GM12865 (cell line): Measurements from ENCODE around the gene NOL12.
"Not testable (repeated sequence)": the region's sequence is repeated elsewhere in the genome, so short reads cannot be mapped to it uniquely, and the experiment has no call there.

Experiments used
- DNase-seq: peaks from one replicate; pipeline ENCODE4 v3.0.0; 2010; ENCODE audit warnings: low read depth
- H3K4me3 ChIP-seq: 2 replicates; pipeline ENCODE4 v1.5.1; 2011; ENCODE audit warnings: mild to moderate bottlenecking, low read depth, low read length, control low read depth
- TF ChIP-seq, protein P1 (sequence below): IDR thresholded peaks from 2 replicates; pipeline ENCODE4 v1.5.1; 2011; ENCODE audit warnings: low read length, control low read depth, low read depth, inconsistent platforms; ENCODE audit not compliant: insufficient read depth; ENCODE audit errors: missing control alignments

NOL12 gene

DNA sequence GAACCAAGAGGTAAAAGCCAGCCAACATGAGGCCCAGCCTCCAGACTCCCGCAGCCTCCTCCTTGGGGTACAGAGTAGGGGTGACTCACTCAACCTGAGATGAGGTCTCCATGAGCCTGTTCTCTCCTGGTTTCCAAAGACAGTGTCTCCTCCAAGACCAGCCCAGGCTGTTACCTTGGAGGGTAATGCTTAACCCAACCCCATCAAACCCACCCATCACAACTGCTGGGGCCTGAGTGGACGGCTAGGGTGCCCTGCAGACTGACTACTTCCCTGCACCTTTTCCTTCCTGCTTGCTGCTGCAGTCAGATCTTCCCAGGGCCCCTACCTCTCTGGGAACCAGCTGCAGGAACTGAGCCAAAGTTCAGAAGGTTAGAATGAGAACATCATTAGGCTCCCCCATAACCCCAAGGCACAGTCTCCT lies 5.1 kb upstream of the NOL12 start:
- no peak for DNase-seq
- H3K4me3 ChIP-seq: no peak overlapping the region
- TF ChIP-seq, protein P1, sequence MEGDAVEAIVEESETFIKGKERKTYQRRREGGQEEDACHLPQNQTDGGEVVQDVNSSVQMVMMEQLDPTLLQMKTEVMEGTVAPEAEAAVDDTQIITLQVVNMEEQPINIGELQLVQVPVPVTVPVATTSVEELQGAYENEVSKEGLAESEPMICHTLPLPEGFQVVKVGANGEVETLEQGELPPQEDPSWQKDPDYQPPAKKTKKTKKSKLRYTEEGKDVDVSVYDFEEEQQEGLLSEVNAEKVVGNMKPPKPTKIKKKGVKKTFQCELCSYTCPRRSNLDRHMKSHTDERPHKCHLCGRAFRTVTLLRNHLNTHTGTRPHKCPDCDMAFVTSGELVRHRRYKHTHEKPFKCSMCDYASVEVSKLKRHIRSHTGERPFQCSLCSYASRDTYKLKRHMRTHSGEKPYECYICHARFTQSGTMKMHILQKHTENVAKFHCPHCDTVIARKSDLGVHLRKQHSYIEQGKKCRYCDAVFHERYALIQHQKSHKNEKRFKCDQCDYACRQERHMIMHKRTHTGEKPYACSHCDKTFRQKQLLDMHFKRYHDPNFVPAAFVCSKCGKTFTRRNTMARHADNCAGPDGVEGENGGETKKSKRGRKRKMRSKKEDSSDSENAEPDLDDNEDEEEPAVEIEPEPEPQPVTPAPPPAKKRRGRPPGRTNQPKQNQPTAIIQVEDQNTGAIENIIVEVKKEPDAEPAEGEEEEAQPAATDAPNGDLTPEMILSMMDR: no peak

DNA sequence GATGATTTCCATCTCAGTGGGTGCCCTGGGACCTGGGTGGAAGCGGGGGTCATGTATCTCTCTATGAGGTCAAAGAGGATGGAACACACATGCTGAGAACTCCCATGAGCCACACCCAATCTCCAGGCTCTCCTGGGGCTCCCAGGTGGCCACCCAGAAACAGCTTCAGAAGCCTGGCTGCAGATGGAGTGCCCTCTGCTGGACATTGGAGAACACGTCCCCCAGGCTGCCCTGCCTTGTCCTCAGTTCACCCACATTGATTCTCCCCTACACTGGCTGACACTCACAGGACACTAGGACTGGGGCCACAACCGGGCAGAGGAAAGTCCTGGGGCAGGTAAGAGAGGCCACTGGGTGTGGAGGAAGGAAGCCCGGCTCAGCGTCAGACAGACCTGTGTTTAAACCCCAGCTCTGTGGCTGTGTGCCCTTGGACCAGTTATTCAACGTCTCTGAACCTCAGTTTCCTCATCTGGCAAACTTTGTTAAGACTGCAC lies 4.5 kb upstream of the NOL12 start:
- peak; percentile 88 for DNase-seq
- TF ChIP-seq, protein P1: peak; percentile 90
- no peak overlapping the region for H3K4me3 ChIP-seq

DNA sequence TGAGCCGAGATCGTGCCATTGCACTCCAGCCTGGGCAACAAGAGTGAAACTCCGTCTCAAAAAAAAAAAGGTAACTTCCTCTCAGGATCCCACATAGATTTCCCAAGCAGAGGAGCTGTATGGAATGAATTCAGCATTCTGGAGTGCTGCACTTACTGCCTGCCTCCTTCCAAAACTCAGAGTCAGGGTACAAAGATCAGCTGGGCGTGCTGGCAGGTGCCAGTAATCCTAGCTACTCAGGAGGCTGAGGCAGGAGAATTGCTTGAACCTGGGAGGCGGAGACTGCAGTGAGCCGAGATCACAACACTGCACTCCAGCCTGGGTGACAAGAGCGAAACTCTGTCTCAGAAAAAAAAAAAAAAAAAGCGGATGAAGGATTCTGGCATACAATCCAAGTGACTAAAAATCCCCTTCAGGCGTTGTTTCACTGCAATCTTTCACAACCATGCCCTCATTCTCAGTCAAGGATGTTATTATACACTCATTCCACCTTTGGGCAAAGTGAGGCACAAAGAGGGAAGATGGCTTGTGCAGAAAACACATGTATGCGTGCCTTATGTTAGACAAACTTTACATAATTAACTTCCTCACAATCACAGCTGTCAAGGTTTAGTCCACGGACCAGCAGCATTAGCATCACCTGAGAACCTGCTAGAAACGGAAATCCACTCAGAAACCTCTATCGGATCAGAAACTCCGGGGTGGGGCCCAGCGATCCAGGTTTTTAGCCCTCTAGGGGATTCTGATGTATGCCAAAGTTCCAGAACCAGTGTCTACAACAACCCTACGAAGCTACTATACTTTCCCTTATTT lies 1.1 kb upstream of the NOL12 start:
- TF ChIP-seq, protein P1: no peak
- no peak for DNase-seq
- H3K4me3 ChIP-seq: no peak overlapping the region

DNA sequence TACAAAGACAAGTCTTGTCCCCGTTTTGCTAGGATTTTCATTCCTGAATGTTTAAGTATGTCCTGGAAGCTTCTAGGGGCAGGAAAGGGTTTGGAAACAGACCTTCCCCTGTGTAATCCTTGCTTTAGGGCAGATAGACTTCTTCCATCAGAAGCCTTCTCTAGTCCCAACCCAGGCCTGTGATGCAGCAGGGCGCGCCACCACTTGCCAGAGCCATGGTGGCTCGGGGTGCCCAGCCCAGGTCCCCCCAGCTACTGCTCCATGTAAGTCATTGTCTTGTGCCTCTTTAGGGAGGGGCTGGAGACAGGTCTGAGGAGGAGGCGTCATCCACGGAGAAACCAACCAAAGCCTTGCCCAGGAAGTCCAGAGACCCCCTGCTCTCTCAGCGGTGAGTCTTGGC lies 4.3 kb downstream of the NOL12 start:
- TF ChIP-seq, protein P1: no peak
- H3K4me3 ChIP-seq: no peak overlapping the region
- DNase-seq: no peak

DNA sequence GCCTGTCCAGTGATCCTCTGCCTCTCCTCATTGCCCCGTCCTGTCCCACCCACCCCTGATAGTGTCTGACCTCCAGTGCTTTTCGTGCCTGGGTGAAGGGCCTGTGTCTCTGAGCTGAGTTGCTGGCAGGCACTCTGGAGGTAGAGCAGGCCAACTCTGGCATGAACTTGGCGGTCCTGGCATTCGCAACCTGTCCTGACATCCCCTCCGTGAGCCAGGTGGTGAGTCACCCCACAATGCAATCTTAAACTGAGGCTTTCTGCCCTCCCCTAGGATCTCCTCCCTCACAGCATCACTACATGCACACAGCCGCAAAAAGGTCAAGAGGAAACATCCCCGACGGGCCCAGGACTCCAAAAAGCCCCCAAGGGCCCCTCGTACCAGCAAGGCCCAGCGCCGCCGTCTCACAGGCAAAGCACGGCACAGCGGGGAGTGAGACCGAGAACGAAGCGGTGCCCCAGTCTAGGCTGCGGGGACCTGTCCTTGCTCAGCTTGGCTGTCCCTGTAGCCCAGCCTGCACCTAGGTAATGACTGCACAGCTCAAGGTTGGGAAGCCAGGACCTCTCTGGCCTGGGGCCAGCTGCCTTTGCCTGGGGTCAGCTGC lies 4.9 kb downstream of the NOL12 start:
- TF ChIP-seq, protein P1: no peak
- no peak overlapping the region for H3K4me3 ChIP-seq
- no peak for DNase-seq

DNA sequence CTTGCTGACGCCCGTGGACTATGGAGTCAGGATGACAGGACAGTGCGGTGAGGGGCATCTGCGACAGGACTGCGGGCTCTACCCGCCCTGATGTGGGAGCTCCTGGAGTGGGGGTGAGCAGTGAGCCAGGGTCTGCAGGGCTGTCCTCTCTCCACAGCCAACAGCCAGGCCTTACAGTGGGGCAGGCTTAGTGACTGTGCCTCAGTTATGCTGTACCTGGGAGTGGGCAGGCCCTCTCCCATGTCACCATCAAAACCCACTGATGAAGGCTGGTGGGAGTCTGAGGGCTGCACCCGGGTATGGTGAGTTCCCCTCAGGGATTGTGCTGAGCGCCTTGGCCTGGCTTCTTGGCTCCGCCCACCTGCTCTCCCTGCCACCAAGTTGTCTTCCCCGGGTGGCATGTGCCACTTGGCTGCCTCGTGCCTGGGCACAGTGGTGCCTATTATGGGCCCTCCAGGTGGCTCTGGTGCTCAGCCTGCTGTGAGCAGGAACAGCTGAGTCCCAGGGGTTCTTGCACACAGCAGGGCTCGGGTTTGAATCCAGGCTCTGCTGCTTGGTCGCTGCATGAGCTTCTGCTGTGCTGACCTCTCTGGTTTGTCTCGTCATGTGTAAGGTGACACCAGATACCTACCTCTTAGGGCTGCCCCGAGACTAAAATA lies 6.6 kb downstream of the NOL12 start:
- no peak overlapping the region for H3K4me3 ChIP-seq
- DNase-seq: no peak
- TF ChIP-seq, protein P1: no peak

DNA sequence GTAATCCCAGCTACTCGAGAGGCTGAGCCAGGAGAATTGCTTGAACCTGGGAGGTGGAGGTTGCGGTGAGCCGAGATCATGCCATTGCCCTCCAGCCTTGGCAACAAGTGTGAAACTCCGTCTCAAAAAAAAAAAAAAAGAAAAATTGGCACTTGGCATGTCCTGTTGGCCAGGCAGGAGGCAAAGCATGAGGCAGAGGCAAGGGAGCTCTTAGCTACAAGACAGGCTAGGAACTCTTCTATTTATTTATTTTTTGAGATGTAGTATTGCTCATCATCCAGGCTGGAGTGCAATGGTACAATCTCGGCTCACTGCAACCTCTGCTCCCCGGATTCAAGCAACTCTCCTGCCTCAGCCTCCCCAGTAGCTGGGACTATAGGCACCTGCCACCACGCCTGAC lies 8.0 kb downstream of the NOL12 start:
- H3K4me3 ChIP-seq, DNase-seq: not testable (repeated sequence)

DNA sequence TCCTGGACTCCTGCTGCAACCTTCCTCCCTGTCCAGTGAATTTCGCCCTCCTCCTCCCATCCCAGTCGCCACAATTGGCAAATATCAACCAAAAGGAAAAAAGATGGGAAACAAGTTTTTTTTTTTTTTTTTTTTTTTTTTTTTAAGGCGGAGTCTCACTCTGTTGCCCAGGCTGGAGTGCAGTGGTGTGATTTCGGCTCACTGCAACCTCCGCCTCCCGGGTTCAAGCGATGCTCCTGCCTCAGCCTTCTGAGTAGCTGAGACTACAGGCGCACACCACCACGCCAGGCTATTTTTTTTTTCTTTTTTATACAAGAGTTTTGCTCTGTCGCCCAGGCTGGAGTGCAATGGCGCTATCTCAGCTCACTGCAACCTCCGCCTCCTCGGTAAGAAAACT lies 10.1 kb downstream of the NOL12 start:
- not testable (repeated sequence) for H3K4me3 ChIP-seq, DNase-seq
